Measurements from ENCODE around the gene MEPE.
A peak's percentile ranks its signal among the peaks of the same experiment; 100 is the strongest.

The MEPE gene

DNA sequence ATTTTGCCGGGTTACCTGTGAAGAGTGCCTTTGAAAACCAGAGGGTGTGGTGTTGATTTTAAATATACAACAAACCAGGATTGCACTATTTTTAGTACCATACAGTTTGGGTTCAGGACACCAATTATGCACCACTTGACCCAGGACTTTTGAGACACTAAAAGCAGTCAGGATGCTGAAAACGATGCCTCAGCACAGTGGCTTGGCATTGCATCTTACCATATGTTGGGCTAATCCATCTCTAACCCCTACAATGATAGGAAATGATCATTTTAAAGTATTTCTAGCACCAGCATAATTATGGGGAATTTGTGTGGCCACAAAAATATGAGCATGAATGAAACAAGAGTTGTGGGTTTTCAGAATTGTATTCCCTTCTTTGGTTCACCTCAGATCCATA, 29.3 kb upstream of the MEPE start:
- H3K4me3 ChIP-seq (ENCODE audit: low read depth, low read length), result no peak overlapping the region
- no peak for DNase-seq (ENCODE audit: low read depth)
- TF ChIP-seq, protein P1, sequence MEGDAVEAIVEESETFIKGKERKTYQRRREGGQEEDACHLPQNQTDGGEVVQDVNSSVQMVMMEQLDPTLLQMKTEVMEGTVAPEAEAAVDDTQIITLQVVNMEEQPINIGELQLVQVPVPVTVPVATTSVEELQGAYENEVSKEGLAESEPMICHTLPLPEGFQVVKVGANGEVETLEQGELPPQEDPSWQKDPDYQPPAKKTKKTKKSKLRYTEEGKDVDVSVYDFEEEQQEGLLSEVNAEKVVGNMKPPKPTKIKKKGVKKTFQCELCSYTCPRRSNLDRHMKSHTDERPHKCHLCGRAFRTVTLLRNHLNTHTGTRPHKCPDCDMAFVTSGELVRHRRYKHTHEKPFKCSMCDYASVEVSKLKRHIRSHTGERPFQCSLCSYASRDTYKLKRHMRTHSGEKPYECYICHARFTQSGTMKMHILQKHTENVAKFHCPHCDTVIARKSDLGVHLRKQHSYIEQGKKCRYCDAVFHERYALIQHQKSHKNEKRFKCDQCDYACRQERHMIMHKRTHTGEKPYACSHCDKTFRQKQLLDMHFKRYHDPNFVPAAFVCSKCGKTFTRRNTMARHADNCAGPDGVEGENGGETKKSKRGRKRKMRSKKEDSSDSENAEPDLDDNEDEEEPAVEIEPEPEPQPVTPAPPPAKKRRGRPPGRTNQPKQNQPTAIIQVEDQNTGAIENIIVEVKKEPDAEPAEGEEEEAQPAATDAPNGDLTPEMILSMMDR (IDR thresholded peaks at IDR 0.05; ENCODE audit: low read depth, low read length), result no peak
- TF ChIP-seq, protein P2, sequence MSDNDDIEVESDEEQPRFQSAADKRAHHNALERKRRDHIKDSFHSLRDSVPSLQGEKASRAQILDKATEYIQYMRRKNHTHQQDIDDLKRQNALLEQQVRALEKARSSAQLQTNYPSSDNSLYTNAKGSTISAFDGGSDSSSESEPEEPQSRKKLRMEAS (IDR thresholded peaks at IDR 0.05; ENCODE audit: low read depth, low read length), result no peak
- TF ChIP-seq POLR2A (IDR thresholded peaks at IDR 0.05; ENCODE audit: extremely low read depth, insufficient read length), result no peak
- TF ChIP-seq MYC (IDR thresholded peaks at IDR 0.05; ENCODE audit: low read depth, low read length), result no peak

DNA sequence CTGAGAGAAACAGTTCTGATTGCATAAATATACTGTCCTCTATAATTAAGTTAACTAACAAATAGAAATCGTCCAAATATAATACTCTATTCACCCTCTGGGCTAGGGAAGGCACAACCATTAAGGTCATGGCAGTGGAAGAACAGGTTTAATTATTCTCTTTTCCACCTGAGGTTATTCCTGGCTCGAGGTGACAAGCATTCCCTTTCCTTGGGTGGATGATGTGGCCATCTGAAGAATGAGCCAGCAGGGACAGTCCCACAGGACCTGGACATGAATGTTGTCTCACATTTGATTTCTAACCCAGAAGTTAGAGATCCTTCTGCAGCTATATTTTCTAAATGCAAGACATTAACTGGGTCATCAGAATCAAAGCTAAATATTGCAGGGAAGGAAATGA, 27.9 kb upstream of the MEPE start:
- no peak overlapping the region for H3K4me3 ChIP-seq (ENCODE audit: low read depth, low read length)
- DNase-seq (ENCODE audit: low read depth), result no peak
- TF ChIP-seq, protein P1 (IDR thresholded peaks at IDR 0.05; ENCODE audit: low read depth, low read length), result no peak
- TF ChIP-seq MYC (IDR thresholded peaks at IDR 0.05; ENCODE audit: low read depth, low read length) (no peak), POLR2A (IDR thresholded peaks at IDR 0.05; ENCODE audit: extremely low read depth, insufficient read length) (no peak)
- TF ChIP-seq, protein P2 (IDR thresholded peaks at IDR 0.05; ENCODE audit: low read depth, low read length), result no peak

DNA sequence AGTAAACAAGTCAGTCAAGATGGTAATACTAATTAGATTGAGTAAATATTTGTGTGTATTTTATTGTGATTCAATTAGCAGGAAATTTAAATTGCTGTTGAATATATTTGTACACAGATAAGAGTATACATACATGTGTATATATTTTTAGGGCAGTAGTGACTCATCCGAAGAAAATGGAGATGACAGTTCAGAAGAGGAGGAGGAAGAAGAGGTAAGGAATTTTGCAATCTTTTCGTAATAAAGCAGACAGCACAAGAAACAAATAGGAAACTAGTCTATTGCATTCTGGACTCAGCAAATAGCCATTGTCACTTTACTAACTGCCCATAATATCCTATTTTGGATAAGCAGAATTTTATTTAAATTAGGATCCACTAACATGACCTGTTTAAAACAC, 26.8 kb upstream of the MEPE start:
- no peak overlapping the region for H3K4me3 ChIP-seq (ENCODE audit: low read depth, low read length)
- TF ChIP-seq, protein P1 (IDR thresholded peaks at IDR 0.05; ENCODE audit: low read depth, low read length), result no peak
- TF ChIP-seq MYC (IDR thresholded peaks at IDR 0.05; ENCODE audit: low read depth, low read length) (no peak), POLR2A (IDR thresholded peaks at IDR 0.05; ENCODE audit: extremely low read depth, insufficient read length) (no peak)
- TF ChIP-seq, protein P2 (IDR thresholded peaks at IDR 0.05; ENCODE audit: low read depth, low read length), result no peak
- DNase-seq (ENCODE audit: low read depth), result peak; percentile 58

DNA sequence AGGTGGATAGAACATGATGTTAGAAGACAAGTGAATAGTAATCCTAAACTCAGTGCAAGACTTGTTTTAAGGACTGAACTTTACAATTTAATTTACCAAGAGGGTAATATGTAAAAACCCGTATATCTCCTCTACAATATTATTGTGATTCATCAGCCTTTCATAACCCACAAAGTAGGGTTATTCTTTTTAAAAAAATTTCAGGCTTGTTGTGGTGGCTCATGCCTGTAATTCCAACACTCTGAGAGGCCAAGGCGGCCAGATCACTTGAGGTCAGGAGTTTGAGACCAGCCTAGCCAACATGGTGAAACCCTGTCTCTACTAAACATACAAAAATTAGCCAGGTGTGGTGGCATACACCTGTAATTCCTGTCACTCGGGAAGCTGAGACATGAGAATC, 26.2 kb upstream of the MEPE start:
- TF ChIP-seq, protein P1 (IDR thresholded peaks at IDR 0.05; ENCODE audit: low read depth, low read length), result no peak
- TF ChIP-seq POLR2A (IDR thresholded peaks at IDR 0.05; ENCODE audit: extremely low read depth, insufficient read length) (no peak), MYC (IDR thresholded peaks at IDR 0.05; ENCODE audit: low read depth, low read length) (no peak)
- TF ChIP-seq, protein P2 (IDR thresholded peaks at IDR 0.05; ENCODE audit: low read depth, low read length), result no peak
- no peak for DNase-seq (ENCODE audit: low read depth)
- H3K4me3 ChIP-seq (ENCODE audit: low read depth, low read length), result no peak overlapping the region

DNA sequence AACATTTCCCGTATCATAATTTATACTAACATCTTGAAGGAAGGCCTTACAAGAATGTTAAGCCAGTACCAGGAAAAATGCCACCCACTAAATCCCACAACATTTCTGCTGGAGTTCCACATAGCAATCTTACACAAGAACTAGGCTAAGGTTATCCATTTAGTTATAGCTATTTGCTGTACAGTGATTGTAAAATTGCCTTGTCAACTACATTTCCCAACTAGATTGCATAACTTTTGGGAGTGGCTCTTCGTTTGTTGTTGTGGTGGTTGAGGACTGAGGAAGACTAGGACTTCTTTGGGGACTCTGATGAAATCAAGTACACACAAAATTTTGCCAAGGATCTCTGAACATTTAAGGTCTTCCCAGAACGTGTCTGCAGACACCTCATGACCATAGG, 25.4 kb upstream of the MEPE start:
- TF ChIP-seq, protein P1 (IDR thresholded peaks at IDR 0.05; ENCODE audit: low read depth, low read length), result no peak
- TF ChIP-seq POLR2A (IDR thresholded peaks at IDR 0.05; ENCODE audit: extremely low read depth, insufficient read length) (no peak), MYC (IDR thresholded peaks at IDR 0.05; ENCODE audit: low read depth, low read length) (no peak)
- TF ChIP-seq, protein P2 (IDR thresholded peaks at IDR 0.05; ENCODE audit: low read depth, low read length), result no peak
- no peak overlapping the region for H3K4me3 ChIP-seq (ENCODE audit: low read depth, low read length)
- peak; percentile 37 for DNase-seq (ENCODE audit: low read depth)

DNA sequence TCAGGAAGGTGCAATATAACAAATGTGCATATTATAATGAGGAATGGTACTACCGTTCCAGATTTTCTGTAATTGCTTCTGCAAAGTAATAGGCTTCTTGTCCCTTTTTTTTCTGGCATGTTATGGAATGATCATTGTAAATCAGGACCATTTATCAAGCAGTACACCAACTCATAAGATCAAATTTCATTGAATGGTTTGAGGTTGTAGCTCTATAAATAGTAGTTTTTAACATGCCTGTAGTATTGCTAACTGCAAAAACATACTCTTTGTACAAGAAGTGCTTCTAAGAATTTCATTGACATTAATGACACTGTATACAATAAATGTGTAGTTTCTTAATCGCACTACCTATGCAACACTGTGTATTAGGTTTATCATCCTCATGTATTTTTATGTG, 20.8 kb upstream of the MEPE start:
- TF ChIP-seq MYC (IDR thresholded peaks at IDR 0.05; ENCODE audit: low read depth, low read length) (no peak), POLR2A (IDR thresholded peaks at IDR 0.05; ENCODE audit: extremely low read depth, insufficient read length) (no peak)
- TF ChIP-seq, protein P2 (IDR thresholded peaks at IDR 0.05; ENCODE audit: low read depth, low read length), result no peak
- TF ChIP-seq, protein P1 (IDR thresholded peaks at IDR 0.05; ENCODE audit: low read depth, low read length), result no peak
- H3K4me3 ChIP-seq (ENCODE audit: low read depth, low read length), result no peak overlapping the region

More for the DNA sequence above, 20.8 kb upstream of the MEPE start:
- no peak for DNase-seq (ENCODE audit: low read depth)

Measured in NB4 (cell line).